Measurements from ENCODE around the gene CDK5RAP1. TPM values are rescaled to one million over a fixed set of nuclear protein-coding genes. Genes with fewer than 3 reads are reported as not detected.
A peak's percentile ranks its signal among the peaks of the same experiment; 100 is the strongest.

The CDK5RAP1 gene
- total RNA-seq, 4 donors from 2014 or later = 26.6 to 41.8 (median 37.8) TPM

GRCh38 chr20:33415948-33416347 lies 14.6 kb upstream of the CDK5RAP1 start:
- Histone ChIP-seq H3K9me3 (no peaks in the 10 kb centered on the region), H3K36me3 (peaks cover 32 to 35% of the 10 kb centered on the region in 2 donors), H3K27ac (no peak overlapping the region), H3K4me1 (peaks cover 0 to 6% of the 10 kb centered on the region in 2 donors), H3K4me3 (replicated peaks in 1 of 3) (no peak overlapping the region), H3K27me3 (no peaks in the 10 kb centered on the region)
- TF ChIP-seq CTCF (IDR thresholded peaks at IDR 0.05) = peak; percentile 20 to 55 (median 54)
- TF ChIP-seq POLR2A (IDR thresholded peaks at IDR 0.05) = no peak
- intact Hi-C loops (cut with DNase I) = no loop called here
- DNase-seq = peak; percentile 66 to 67
- 14 to 28% methylated on average over 6 to 8 of the region's 8 CpGs for WGBS, 2 donors

GRCh38 chr20:33412484-33412838 lies 11.1 kb upstream of the CDK5RAP1 start:
- WGBS, 2 donors = 94 to 95% methylated on average over 7 to 8 of the region's 8 CpGs
- Histone ChIP-seq H3K27me3 (no peaks in the 10 kb centered on the region), H3K9me3 (no peaks in the 10 kb centered on the region), H3K4me1 (peaks cover 0 to 6% of the 10 kb centered on the region in 2 donors), H3K4me3 (replicated peaks in 1 of 3) (no peak overlapping the region), H3K36me3 (peaks cover 45 to 63% of the 10 kb centered on the region in 2 donors), H3K27ac (no peak overlapping the region)
- DNase-seq = no peak
- intact Hi-C loops (cut with DNase I) = no loop called here
- TF ChIP-seq POLR2A (IDR thresholded peaks at IDR 0.05) (no peak), CTCF (IDR thresholded peaks at IDR 0.05) (no peak)

- intact Hi-C loops (cut with DNase I) = no loop called here
- Histone ChIP-seq H3K4me3 (replicated peaks in 1 of 3) (no peak overlapping the region), H3K36me3 (peaks cover 48 to 62% of the 10 kb centered on the region in 2 donors), H3K27me3 (no peaks in the 10 kb centered on the region), H3K4me1 (peaks cover 0 to 6% of the 10 kb centered on the region in 2 donors), H3K9me3 (no peaks in the 10 kb centered on the region), H3K27ac (no peak overlapping the region)
- 97 to 98% methylated on average over 7 of the region's 7 CpGs for WGBS, 2 donors
- TF ChIP-seq POLR2A (IDR thresholded peaks at IDR 0.05) (no peak), CTCF (IDR thresholded peaks at IDR 0.05) (no peak)
- DNase-seq = no peak
Observed at GRCh38 chr20:33411711-33412483, 10.6 kb upstream of the CDK5RAP1 start.

GRCh38 chr20:33411242-33411641 lies 9.9 kb upstream of the CDK5RAP1 start:
- Histone ChIP-seq H3K27me3 (no peaks in the 10 kb centered on the region), H3K4me3 (replicated peaks in 1 of 3) (no peak overlapping the region), H3K4me1 (peaks cover 0 to 6% of the 10 kb centered on the region in 2 donors), H3K27ac (no peak overlapping the region), H3K36me3 (peaks cover 48 to 59% of the 10 kb centered on the region in 2 donors), H3K9me3 (no peaks in the 10 kb centered on the region)
- WGBS, 2 donors = 81 to 85% methylated on average over 7 of the region's 7 CpGs
- DNase-seq = no peak
- intact Hi-C loops (cut with DNase I) = no loop called here
- no peak for TF ChIP-seq CTCF (IDR thresholded peaks at IDR 0.05)
- no peak for TF ChIP-seq POLR2A (IDR thresholded peaks at IDR 0.05)

GRCh38 chr20:33410081-33410742 lies 8.9 kb upstream of the CDK5RAP1 start:
- TF ChIP-seq POLR2A (IDR thresholded peaks at IDR 0.05) = no peak
- TF ChIP-seq CTCF (IDR thresholded peaks at IDR 0.05) = no peak
- Histone ChIP-seq H3K4me1 (no peaks in the 10 kb centered on the region), H3K9me3 (no peaks in the 10 kb centered on the region), H3K27me3 (no peaks in the 10 kb centered on the region), H3K4me3 (replicated peaks in 1 of 3) (no peak overlapping the region), H3K36me3 (peaks cover 45 to 57% of the 10 kb centered on the region in 2 donors), H3K27ac (no peak overlapping the region)
- no peak for DNase-seq
- intact Hi-C loops (cut with DNase I) = no loop called here
- 90 to 94% methylated on average over 12 to 15 of the region's 15 CpGs for WGBS, 2 donors

All from thyroid gland (tissue), 4 donors.